OCI-LY7 (cell line): Measurements from ENCODE around the gene KDM1A. TPM values are rescaled to one million over a fixed set of nuclear protein-coding genes. Genes with fewer than 3 reads are reported as not detected.

Experiments
- Bru-seq: library from RNA; stranded (reverse); fragments of 400-500 nt; gene quantifications from one replicate; lab custom pipeline; 2021; lab: Mats Ljungman, UMichigan
- BruChase-seq, 2 experiments: library from RNA; stranded (reverse); fragments of 400-500 nt; gene quantifications; one replicate each; lab custom pipeline; 2021; lab: Mats Ljungman, UMichigan
- BruUV-seq: library from RNA; stranded (reverse); fragments of 400-500 nt; replicated peaks from 2 replicates; lab custom pipeline; 2021; lab: Mats Ljungman, UMichigan
- CTCF ChIA-PET: fragments of 300-600 bp; sonication (Branson Sonifier 250); formaldehyde crosslinking; loops from one replicate; lab custom pipeline; 2022; ENCODE audit warnings: antibody characterized with exemption; ENCODE audit not compliant: unreplicated experiment; lab: Charles Lee
- POLR2A ChIA-PET: fragments of 300-600 bp; sonication (Branson Sonifier 250); formaldehyde crosslinking; loops from one replicate; lab custom pipeline; 2022; ENCODE audit warnings: antibody characterized with exemption; lab: Charles Lee
- DNase-seq: peaks from one replicate; pipeline ENCODE4 v3.0.0-alpha.2; 2015; ENCODE audit warnings: low spot score
- H2AFZ ChIP-seq: fragments of 200-600 bp; sonication (generic), shearing (Covaris generic); 2 replicates; pipeline ENCODE4 v1.6.1; 2014; ENCODE audit warnings: mild to moderate bottlenecking, antibody characterized with exemption, low read length, moderate library complexity
- H3K27ac ChIP-seq: fragments of 200-600 bp; sonication (generic); 2 replicates; pipeline ENCODE4 v1.5.1; 2014; ENCODE audit warnings: mixed run types, low read depth, mild to moderate bottlenecking, moderate library complexity, low read length, inconsistent platforms; ENCODE audit not compliant: poor library complexity, severe bottlenecking
- H3K36me3 ChIP-seq: fragments of 200-600 bp; sonication (generic); 2 replicates; pipeline ENCODE4 v1.6.1; 2014; ENCODE audit warnings: mild to moderate bottlenecking, antibody characterized with exemption, low read length, moderate library complexity, mixed read lengths; ENCODE audit not compliant: insufficient read depth
- H3K4me1 ChIP-seq: fragments of 200-600 bp; sonication (generic); 2 replicates; pipeline ENCODE4 v1.5.1; 2014; ENCODE audit warnings: mild to moderate bottlenecking, low read length; ENCODE audit not compliant: insufficient read depth, poor library complexity, severe bottlenecking
- H3K4me2 ChIP-seq: fragments of 200-600 bp; sonication (generic); 2 replicates; pipeline ENCODE4 v1.6.1; 2014; ENCODE audit warnings: mild to moderate bottlenecking, low read length
- H3K4me3 ChIP-seq: fragments of 200-600 bp; sonication (generic); 2 replicates; pipeline ENCODE4 v1.5.1; 2014; ENCODE audit warnings: mild to moderate bottlenecking, low read depth, low read length; ENCODE audit not compliant: poor library complexity, severe bottlenecking
- H3K79me2 ChIP-seq: fragments of 200-600 bp; sonication (generic); 2 replicates; pipeline ENCODE4 v1.6.1; 2016; ENCODE audit warnings: low read depth, mild to moderate bottlenecking, low read length, moderate library complexity, mixed read lengths; ENCODE audit not compliant: insufficient read depth
- H3K9me2 ChIP-seq: fragments of 200-600 bp; sonication (generic); 2 replicates; pipeline ENCODE4 v1.6.1; 2016; ENCODE audit warnings: mild to moderate bottlenecking, low read length, mixed read lengths; ENCODE audit not compliant: insufficient read depth
- H3K9me3 ChIP-seq: fragments of 200-600 bp; sonication (generic); 2 replicates; pipeline ENCODE4 v1.6.1; 2014; ENCODE audit warnings: mild to moderate bottlenecking, mixed run types, low read length, mixed read lengths
- H4K20me1 ChIP-seq: fragments of 200-600 bp; sonication (generic); 2 replicates; pipeline ENCODE4 v1.6.1; 2014; ENCODE audit warnings: mild to moderate bottlenecking, antibody characterized with exemption, low read length, moderate library complexity, mixed read lengths; ENCODE audit not compliant: insufficient read depth
- CTCF ChIP-seq: fragments of 200-600 bp; sonication (generic); conservative IDR thresholded peaks from 2 replicates; pipeline ENCODE4 v1.5.1; 2014; ENCODE audit warnings: mild to moderate bottlenecking, antibody characterized with exemption, low read length, moderate library complexity, mixed read lengths
- EZH2phosphoT487 ChIP-seq: fragments of 200-600 bp; sonication (generic); IDR thresholded peaks from 2 replicates; pipeline ENCODE4 v1.6.1; 2018; ENCODE audit warnings: low read depth, borderline replicate concordance, mild to moderate bottlenecking, mixed run types, antibody characterized with exemption, low read length, moderate library complexity, mixed read lengths
- intact Hi-C: fragments of 100-400 bp; cut with micrococcal nuclease; formaldehyde crosslinking; loops from one replicate; pipeline ENCODE4 v1.10.0; 2022; ENCODE audit not compliant: unreplicated experiment
- long read RNA-seq: library from polyadenylated mRNA; stranded (forward); transcript quantifications from one replicate; pipeline ENCODE4 v2.0.0, GENCODE V29; 2022
- total RNA-seq, 2 experiments: library from RNA; depleted of rRNA in 1 of 2; stranded (reverse); fragments of >200 nt in 1 of 2; shearing (Covaris generic) in 1 of 2; gene quantifications; 2 replicates each; pipeline ENCODE4 v1.2.3, GENCODE V29; 2014 to 2022

The KDM1A gene
- total RNA-seq (2014; rRNA removed; shearing (Covaris generic)) (95.5 and 107 TPM in 2 replicates), total RNA-seq (2022) (88.8 and 99.1 TPM in 2 replicates), Bru-seq, nascent RNA (percentile 91 among the genes with signal in this experiment), BruChase-seq, experiment 1, labeled RNA remaining after a 6-hour chase (percentile 81 among the genes with signal in this experiment), BruChase-seq, experiment 2, labeled RNA remaining after a 2-hour chase (percentile 78 among the genes with signal in this experiment)
- long read RNA-seq, transcript KDM1A-201 (19 exons, 3,033 nt) = major isoform, 335 of 712 reads
- long read RNA-seq, transcript KDM1A-206 (1 exons, 2,810 nt) = minor isoform, 15 of 712 reads
- long read RNA-seq, partial matches to known transcripts = 33 of 712 reads
- long read RNA-seq, other reads (novel, unspliced or antisense) = 325 of 712 reads

GRCh38 chr1:23019094-23019862, at the start of gene KDM1A:
Gene KDM1A, plus strand, starts transcription at chr1:23019468. Its CDS starts 129 bp downstream, at chr1:23019597.
- CTCF ChIA-PET = no interaction called here
- Histone ChIP-seq H3K9me2 (no peaks in the 10 kb centered on the region), H3K36me3 (peaks cover 26% of the 10 kb centered on the region), H4K20me1 (peaks cover 19% of the 10 kb centered on the region), H3K9me3 (peaks cover 21% of the 10 kb centered on the region; the same call in 1 of the 2 replicates), H3K4me3 (peak within 1 kb of the TSS; percentile 91), H3K4me1 (peaks cover 7% of the 10 kb centered on the region), H3K4me2 (peak within 1 kb of the TSS; percentile 92), H3K27ac (peak within 1 kb of the TSS; percentile 76), H3K79me2 (peaks cover 48% of the 10 kb centered on the region), H2AFZ (peak within 1 kb of the TSS; percentile 93)
- peak; percentile 99 for DNase-seq
- intact Hi-C loops = loop anchor here (5.0 to 10.0 kb wide), 2 partner anchors 463 to 564 kb away; partner anchors contain the start of genes ASAP3 and ZBTB40
- no peak for TF ChIP-seq EZH2phosphoT487
- peak; percentile 41; the same call in 1 of the 2 replicates for TF ChIP-seq CTCF
- POLR2A ChIA-PET = interaction anchor here (0.8 kb wide), 1 partner anchor 280 kb away, joined by 3 read pairs; no protein-coding TSS in a partner anchor
- BruUV-seq = no TSS peak

GRCh38 chr1:22970096-22970495, 49.2 kb upstream of the KDM1A start:
- intact Hi-C loops = no loop called here

More at GRCh38 chr1:22970096-22970495, 49.2 kb upstream of the KDM1A start:
- H4K20me1 ChIP-seq = no peaks in the 10 kb centered on the region
- no TSS peak for BruUV-seq
- ChIA-PET POLR2A (no interaction called here), CTCF (interaction anchor here (0.5 kb wide), 1 partner anchor 308 kb away, joined by 3 read pairs; no protein-coding TSS in a partner anchor)
- no peaks in the 10 kb centered on the region for H3K9me2 ChIP-seq
- no peak overlapping the region for H3K4me3 ChIP-seq
- TF ChIP-seq EZH2phosphoT487 = no peak
- no peak for TF ChIP-seq CTCF
- no peak overlapping the region for H3K4me2 ChIP-seq
- no peaks in the 10 kb centered on the region for H3K36me3 ChIP-seq
- H3K9me3 ChIP-seq = no peaks in the 10 kb centered on the region
- H3K27ac ChIP-seq = no peak overlapping the region
- no peak for DNase-seq
- no peaks in the 10 kb centered on the region for H3K4me1 ChIP-seq
- no peaks in the 10 kb centered on the region for H3K79me2 ChIP-seq
- H2AFZ ChIP-seq = no peak overlapping the region
